ENCODE data around the gene CARMIL3. TPM values are rescaled to one million over a fixed set of nuclear protein-coding genes. Genes with fewer than 3 reads are reported as not detected.

Gene CARMIL3
- total RNA-seq, 4 donors from 2014 or later = 0.17 to 0.33 (median 0.22) TPM; not detected in 1

DNA sequence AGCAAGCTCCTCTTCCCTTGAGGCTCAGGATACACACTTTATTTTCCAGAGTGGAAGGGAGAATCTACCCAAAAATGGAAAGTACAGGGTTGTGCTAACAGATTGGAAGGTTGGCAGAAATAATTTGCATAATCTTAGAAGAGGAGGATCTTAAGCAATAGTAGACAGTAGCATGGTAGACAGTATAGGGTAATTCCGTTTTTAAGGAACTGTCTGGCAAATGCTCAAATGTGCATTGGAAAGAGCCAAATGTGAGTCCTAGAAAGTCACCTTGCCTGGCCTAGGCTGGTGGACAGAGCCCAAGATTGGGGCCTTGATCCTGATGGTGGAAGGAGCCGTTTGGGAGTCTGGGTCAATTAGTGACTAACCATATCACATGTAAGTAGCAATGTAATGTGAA is 13.1 kb upstream of the CARMIL3 start:
- TF ChIP-seq, protein P1, sequence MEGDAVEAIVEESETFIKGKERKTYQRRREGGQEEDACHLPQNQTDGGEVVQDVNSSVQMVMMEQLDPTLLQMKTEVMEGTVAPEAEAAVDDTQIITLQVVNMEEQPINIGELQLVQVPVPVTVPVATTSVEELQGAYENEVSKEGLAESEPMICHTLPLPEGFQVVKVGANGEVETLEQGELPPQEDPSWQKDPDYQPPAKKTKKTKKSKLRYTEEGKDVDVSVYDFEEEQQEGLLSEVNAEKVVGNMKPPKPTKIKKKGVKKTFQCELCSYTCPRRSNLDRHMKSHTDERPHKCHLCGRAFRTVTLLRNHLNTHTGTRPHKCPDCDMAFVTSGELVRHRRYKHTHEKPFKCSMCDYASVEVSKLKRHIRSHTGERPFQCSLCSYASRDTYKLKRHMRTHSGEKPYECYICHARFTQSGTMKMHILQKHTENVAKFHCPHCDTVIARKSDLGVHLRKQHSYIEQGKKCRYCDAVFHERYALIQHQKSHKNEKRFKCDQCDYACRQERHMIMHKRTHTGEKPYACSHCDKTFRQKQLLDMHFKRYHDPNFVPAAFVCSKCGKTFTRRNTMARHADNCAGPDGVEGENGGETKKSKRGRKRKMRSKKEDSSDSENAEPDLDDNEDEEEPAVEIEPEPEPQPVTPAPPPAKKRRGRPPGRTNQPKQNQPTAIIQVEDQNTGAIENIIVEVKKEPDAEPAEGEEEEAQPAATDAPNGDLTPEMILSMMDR (IDR thresholded peaks at IDR 0.05; ENCODE audit: low read depth) = no peak

DNA sequence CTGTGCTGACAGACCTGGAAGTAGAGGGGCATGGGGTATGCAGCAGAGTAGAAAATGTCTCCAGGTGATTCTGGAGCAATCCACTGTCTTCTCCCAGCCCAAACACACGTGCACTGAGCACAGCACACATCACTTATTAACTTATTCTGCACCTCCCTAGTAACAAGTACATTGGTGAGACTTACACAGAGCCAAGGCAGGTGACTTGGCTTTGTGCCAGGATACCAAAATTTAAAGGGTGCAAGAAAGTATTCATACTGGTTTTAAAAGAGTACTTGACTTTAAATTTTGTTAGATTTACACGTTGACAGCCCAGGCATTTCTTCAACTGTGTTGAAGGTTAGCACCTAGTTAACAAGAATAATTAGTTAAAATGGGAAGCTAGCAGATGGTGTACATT is 11.1 kb upstream of the CARMIL3 start:
- TF ChIP-seq, protein P1 (IDR thresholded peaks at IDR 0.05; ENCODE audit: low read depth) = no peak

DNA sequence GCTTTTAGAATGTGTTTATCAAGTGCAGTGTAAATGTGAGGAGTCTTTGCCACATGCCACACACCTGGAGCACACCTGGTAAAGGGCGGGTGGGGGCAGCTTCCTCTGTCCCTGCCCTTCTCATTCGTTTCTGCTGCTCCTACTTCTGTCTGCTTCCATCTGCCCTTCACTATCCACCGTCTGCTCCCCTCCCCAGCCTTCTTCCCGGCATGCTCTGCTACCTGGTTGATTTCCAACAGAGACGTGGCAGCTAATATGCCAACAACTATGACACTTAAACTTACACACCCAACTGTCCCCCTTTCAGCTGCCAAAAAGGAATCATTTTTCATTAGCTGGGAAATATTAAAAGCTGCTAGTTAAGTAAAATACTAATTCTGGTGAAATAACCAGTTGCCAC is 9.1 kb upstream of the CARMIL3 start:
- TF ChIP-seq, protein P1 (IDR thresholded peaks at IDR 0.05; ENCODE audit: low read depth) = no peak

DNA sequence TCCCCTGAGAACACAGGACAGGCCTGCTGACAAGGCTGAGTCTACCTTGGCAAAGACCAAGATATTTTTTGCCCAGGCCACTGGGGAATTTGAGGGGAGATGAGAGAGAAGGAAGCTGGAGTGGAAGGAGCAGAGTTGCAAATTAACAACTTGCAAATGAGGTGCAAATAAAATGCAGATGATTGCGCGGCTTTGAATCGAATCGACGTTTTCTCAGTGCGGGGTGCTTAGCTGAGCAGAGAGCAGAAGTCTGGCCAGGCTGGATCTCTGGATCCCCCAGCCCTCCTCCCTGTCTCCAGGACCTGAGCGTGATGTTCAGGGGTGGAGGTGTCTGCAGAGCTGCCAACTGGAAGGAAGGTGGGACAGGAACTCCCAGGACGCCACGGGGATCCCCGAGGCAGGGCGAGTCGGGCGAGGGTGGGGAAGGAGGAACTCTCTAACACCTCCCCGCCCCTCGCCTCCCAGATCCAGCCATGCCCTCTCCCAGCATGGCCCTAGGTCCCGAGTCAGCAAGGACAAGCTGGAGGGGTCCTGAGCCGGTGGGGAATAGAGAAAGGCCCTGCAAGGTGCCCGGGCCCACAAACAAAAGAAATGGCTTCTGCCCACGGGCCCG is 527 bp upstream of the CARMIL3 start:
- TF ChIP-seq, protein P1 (IDR thresholded peaks at IDR 0.05; ENCODE audit: low read depth) = no peak

DNA sequence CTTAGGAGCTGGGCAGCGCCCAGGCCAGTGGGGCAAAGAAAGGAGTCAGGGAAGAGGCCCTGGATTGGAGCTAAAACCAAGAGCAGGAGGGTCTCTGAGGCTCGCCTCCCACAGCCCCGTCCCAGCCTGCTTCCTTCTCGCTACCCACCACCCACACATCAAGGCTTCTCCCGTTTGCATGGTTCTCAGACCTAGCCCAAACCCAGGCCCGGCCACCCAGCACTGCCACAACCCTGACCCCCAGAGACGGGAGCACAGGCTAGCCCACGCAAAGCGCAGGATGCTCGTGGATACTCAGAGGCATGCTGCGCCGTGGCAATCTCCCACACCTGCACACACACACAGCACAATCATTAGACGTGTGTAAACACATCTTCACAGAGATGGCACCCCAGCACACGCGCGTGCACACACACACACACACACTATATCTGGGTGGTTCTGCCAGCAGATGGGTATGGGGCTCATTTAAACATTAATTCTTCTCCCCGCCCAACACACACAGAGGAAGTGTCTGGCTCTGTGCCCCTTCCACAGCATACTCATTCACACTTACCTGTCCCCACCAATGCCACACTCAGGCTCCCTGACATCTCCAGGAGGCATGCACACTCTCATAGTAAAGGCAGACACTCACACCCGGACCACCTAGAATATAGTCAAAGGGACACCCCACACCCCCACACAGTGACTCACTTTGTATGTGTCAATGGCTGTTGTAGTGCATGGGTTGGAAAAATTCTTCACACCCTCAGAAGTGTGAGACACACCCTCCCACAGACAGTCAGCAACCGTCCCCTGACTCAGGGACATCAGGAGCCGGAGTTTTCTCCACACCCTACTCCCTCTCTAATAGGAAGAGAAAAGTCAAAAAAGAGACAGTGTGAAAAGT is 1.1 kb downstream of the CARMIL3 start:
- TF ChIP-seq, protein P1 (IDR thresholded peaks at IDR 0.05; ENCODE audit: low read depth) = no peak

DNA sequence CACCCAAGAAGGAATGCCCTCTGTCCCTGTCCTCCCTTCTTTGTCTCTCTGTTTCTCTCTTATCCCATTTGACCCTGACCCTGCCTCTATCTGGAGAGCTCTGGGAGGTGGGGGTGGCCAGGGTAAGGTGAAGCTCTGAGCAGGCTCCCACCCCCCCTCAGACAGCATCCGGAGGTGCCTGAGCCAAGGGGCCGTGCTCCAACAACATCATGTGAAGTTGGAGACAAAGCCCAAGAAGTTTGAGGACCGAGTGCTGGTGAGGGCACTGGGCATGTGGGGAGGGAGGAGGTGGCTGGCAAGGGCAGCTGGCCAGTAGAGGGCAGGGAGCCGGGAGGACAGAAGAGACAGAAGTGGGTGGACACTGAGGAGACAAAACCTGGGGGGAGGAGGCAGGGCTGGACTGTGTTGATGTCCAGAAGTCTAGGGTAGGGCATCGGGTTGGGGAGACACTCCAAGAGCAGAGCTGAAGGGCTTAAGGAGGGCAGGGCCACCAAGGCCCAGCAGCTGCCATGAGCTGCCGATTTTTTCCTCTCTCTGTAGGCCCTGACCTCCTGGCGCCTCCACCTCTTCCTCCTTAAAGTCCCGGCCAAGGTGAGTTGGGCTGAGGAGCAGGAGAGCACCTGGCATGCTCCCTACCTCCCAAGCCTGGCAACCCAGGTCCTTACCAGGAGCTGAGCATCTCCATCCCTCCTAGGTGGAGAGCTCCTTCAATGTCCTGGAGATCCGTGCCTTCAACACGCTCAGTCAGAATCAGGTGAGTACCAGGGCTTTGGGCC is 1.9 kb downstream of the CARMIL3 start:
- TF ChIP-seq, protein P1 (IDR thresholded peaks at IDR 0.05; ENCODE audit: low read depth) = no peak

DNA sequence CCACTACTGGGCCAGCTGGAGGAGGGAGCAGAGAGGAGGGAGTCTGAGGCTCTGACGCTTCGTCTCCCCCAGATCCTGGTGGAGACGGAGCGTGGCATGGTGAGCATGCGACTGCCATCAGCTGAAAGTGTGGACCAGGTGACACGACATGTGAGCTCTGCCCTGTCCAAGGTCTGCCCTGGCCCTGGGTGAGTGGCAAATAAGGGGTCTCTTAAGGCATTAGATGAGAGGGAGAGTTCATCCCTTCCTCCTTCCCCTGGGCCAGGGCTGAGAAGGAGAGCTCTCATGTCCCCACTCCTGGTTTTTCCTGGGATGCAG is 2.5 kb downstream of the CARMIL3 start:
- TF ChIP-seq, protein P1 (IDR thresholded peaks at IDR 0.05; ENCODE audit: low read depth) = no peak
